ENCODE data around the gene PEX3.

The PEX3 gene

GRCh38 chr6:143539734-143540133 is 89.1 kb downstream of the PEX3 start:
- DNase-seq (ENCODE audit: low read depth): no peak

- DNase-seq (ENCODE audit: low read depth): no peak
These were observed 89.6 kb downstream of the PEX3 start for GRCh38 chr6:143540192-143540591.

All from ELR (cell line).